Sigmoid colon (tissue), 7 donors: ENCODE data around the gene CRABP1. TPM values are rescaled to one million over a fixed set of nuclear protein-coding genes. Genes with fewer than 3 reads are reported as not detected.

Experiments
- DNase-seq: peaks from one replicate; pipeline ENCODE4 v3.0.0-alpha.2; 2019
- H3K27ac ChIP-seq, 4 donors: fragments of 200-600 bp; sonication (generic); one replicate each; pipeline ENCODE4 v1.5.1; 2016 to 2019; ENCODE audit warnings: mild to moderate bottlenecking in 1 of 4
- H3K27me3 ChIP-seq, 3 donors: fragments of 200-600 bp; sonication (generic); one replicate each; pipeline ENCODE4 v1.5.1; 2019; ENCODE audit warnings: mild to moderate bottlenecking in 1 of 3
- H3K36me3 ChIP-seq, 4 donors: fragments of 200-600 bp; sonication (generic); one replicate each; pipeline ENCODE4 v1.5.1; 2016 to 2019
- H3K4me1 ChIP-seq, 4 donors: fragments of 200-600 bp; sonication (generic); one replicate each; pipeline ENCODE4 v1.5.1; 2017 to 2019
- H3K4me3 ChIP-seq, 4 donors: fragments of 200-600 bp; sonication (generic); one replicate each; pipeline ENCODE4 v1.5.1; 2017 to 2019; ENCODE audit warnings: mild to moderate bottlenecking in 2 of 4, moderate library complexity in 1 of 4
- H3K9me3 ChIP-seq, 4 donors: fragments of 200-600 bp in 3 of 4; sonication (generic) in 3 of 4; one replicate each; pipeline versions ENCODE4 v1.5.1 to v1.6.1; 2013 to 2019
- CTCF ChIP-seq, 4 experiments: fragments of 450-650 bp in 3 of 4; fragments of 200-600 bp in 1 of 4; IDR thresholded peaks; one replicate each; pipeline ENCODE4 v1.5.1; 2016 to 2019; ENCODE audit warnings: antibody characterized with exemption in 4 of 4, mild to moderate bottlenecking in 3 of 4, moderate library complexity in 2 of 4
- EP300 ChIP-seq, 4 donors: sonication (generic); formaldehyde crosslinking; IDR thresholded peaks; one replicate each; pipeline ENCODE4 v1.6.1; 2017; ENCODE audit warnings: antibody characterized with exemption in 4 of 4
- POLR2A ChIP-seq, 2 donors: fragments of 450-650 bp; IDR thresholded peaks; one replicate each; pipeline ENCODE4 v1.6.1; 2016; ENCODE audit warnings: antibody characterized with exemption in 2 of 2, mild to moderate bottlenecking in 2 of 2, moderate library complexity in 2 of 2
- POLR2AphosphoS5 ChIP-seq, 4 donors: sonication (generic); formaldehyde crosslinking; IDR thresholded peaks; one replicate each; pipeline ENCODE4 v1.6.1; 2017; ENCODE audit warnings: antibody characterized with exemption in 4 of 4
- WGBS, 2 donors: extraction: QIAGEN DNeasy Blood & Tissue Kit; methylation state at CpG; one replicate each; pipeline ENCODE4 v1.1.7; 2013; 5-methylcytosine and 5-hydroxymethylcytosine counted together
- intact Hi-C: fragments of 100-400 bp; cut with DNase I; formaldehyde crosslinking; loops from one replicate; pipeline ENCODE4 v1.15.1; 2023
- polyA plus RNA-seq, 3 donors: library from polyadenylated mRNA; stranded (reverse); fragments of 200-250 nt; gene quantifications; one replicate each; pipeline ENCODE4 v1.2.3, GENCODE V29; 2013
- total RNA-seq, 4 donors: library from RNA; depleted of rRNA; stranded (reverse); fragments of >200 nt; gene quantifications; one replicate each; pipeline ENCODE4 v1.1.0, GENCODE V29; 2016
- donor health status: healthy with polysubstance abuse.
- donor health status: Bipolar disorder and iron deficiency.
- donor health status: healthy.

CRABP1 gene
- total and polyA plus RNA-seq, 7 donors = 2.1 to 8.2 (median 4.5) TPM; not detected in 2

GRCh38 chr15:78321041-78321570 lies 19.0 kb upstream of the CRABP1 start:
- Histone ChIP-seq H3K4me3 (no peak overlapping the region), H3K27me3 (no peaks in the 10 kb centered on the region), H3K36me3 (no peaks in the 10 kb centered on the region), H3K9me3 (no peaks in the 10 kb centered on the region), H3K27ac (no peak overlapping the region), H3K4me1 (peaks cover 0 to 10% (median 0%) of the 10 kb centered on the region in 4 donors)
- DNase-seq = no peak
- TF ChIP-seq POLR2A (IDR thresholded peaks at IDR 0.05) (no peak), POLR2AphosphoS5 (IDR thresholded peaks at IDR 0.05) (no peak), CTCF (IDR thresholded peaks at IDR 0.05) (no peak), EP300 (IDR thresholded peaks at IDR 0.05) (no peak)
- intact Hi-C loops = no loop called here
- WGBS, 2 donors = 84% methylated on average over 17 of the region's 17 CpGs

GRCh38 chr15:78321786-78322185 lies 18.4 kb upstream of the CRABP1 start:
- no peak for DNase-seq
- no peak for TF ChIP-seq POLR2AphosphoS5 (IDR thresholded peaks at IDR 0.05)
- no peak for TF ChIP-seq POLR2A (IDR thresholded peaks at IDR 0.05)
- TF ChIP-seq CTCF (IDR thresholded peaks at IDR 0.05) = no peak
- no peak for TF ChIP-seq EP300 (IDR thresholded peaks at IDR 0.05)
- 79 to 91% methylated on average over 4 of the region's 4 CpGs for WGBS, 2 donors
- Histone ChIP-seq H3K36me3 (no peaks in the 10 kb centered on the region), H3K4me1 (peaks cover 0 to 10% (median 0%) of the 10 kb centered on the region in 4 donors), H3K27ac (no peak overlapping the region), H3K4me3 (no peak overlapping the region), H3K27me3 (no peaks in the 10 kb centered on the region), H3K9me3 (no peaks in the 10 kb centered on the region)
- intact Hi-C loops = no loop called here

GRCh38 chr15:78322243-78322642 lies 17.9 kb upstream of the CRABP1 start:
- Histone ChIP-seq H3K27ac (no peak overlapping the region), H3K9me3 (no peaks in the 10 kb centered on the region), H3K27me3 (no peaks in the 10 kb centered on the region), H3K4me3 (no peak overlapping the region), H3K36me3 (no peaks in the 10 kb centered on the region), H3K4me1 (peaks cover 0 to 10% (median 0%) of the 10 kb centered on the region in 4 donors)
- no peak for DNase-seq
- WGBS, 2 donors = 77 to 80% methylated on average over 15 of the region's 15 CpGs
- intact Hi-C loops = no loop called here
- no peak for TF ChIP-seq POLR2AphosphoS5 (IDR thresholded peaks at IDR 0.05)
- TF ChIP-seq EP300 (IDR thresholded peaks at IDR 0.05) = no peak
- no peak for TF ChIP-seq POLR2A (IDR thresholded peaks at IDR 0.05)

GRCh38 chr15:78322724-78323521 lies 17.2 kb upstream of the CRABP1 start:
- peaks cover 0 to 10% (median 0%) of the 10 kb centered on the region in 4 donors for H3K4me1 ChIP-seq
- 83 to 87% methylated on average over 19 of the region's 19 CpGs for WGBS, 2 donors
- H3K27me3 ChIP-seq = no peaks in the 10 kb centered on the region
- H3K36me3 ChIP-seq = no peaks in the 10 kb centered on the region
- no peak for DNase-seq
- TF ChIP-seq POLR2A (IDR thresholded peaks at IDR 0.05) = no peak
- no peak for TF ChIP-seq POLR2AphosphoS5 (IDR thresholded peaks at IDR 0.05)
- TF ChIP-seq CTCF (IDR thresholded peaks at IDR 0.05) = no peak
- TF ChIP-seq EP300 (IDR thresholded peaks at IDR 0.05) = no peak
- intact Hi-C loops = no loop called here
- no peak overlapping the region for H3K27ac ChIP-seq
- H3K4me3 ChIP-seq = no peak overlapping the region
- no peaks in the 10 kb centered on the region for H3K9me3 ChIP-seq

GRCh38 chr15:78323693-78324092 lies 16.5 kb upstream of the CRABP1 start:
- H3K27ac ChIP-seq = no peak overlapping the region
- peaks cover 0 to 10% (median 0%) of the 10 kb centered on the region in 4 donors for H3K4me1 ChIP-seq
- intact Hi-C loops = no loop called here
- no peaks in the 10 kb centered on the region for H3K27me3 ChIP-seq
- H3K4me3 ChIP-seq = no peak overlapping the region
- DNase-seq = no peak
- TF ChIP-seq POLR2AphosphoS5 (IDR thresholded peaks at IDR 0.05) = no peak
- TF ChIP-seq POLR2A (IDR thresholded peaks at IDR 0.05) = no peak
- no peaks in the 10 kb centered on the region for H3K9me3 ChIP-seq
- 82 to 87% methylated on average over 7 of the region's 7 CpGs for WGBS, 2 donors
- no peaks in the 10 kb centered on the region for H3K36me3 ChIP-seq
